SK-N-SH treated with all-trans-retinoic acid at 6 μM for 48 hours (cell line): Measurements from ENCODE around the gene CACNA1G.

ENCODE experiments used
- ARNTL ChIP-seq: fragments of 450-650 bp; formaldehyde crosslinking; IDR thresholded peaks from 2 replicates; pipeline ENCODE4 v1.5.0; 2020; ENCODE audit warnings: low read depth, mild to moderate bottlenecking, moderate library complexity, borderline replicate concordance
- GLIS3 ChIP-seq: fragments of 250-450 bp; sonication (Bioruptor Pico); IDR thresholded peaks from 2 replicates; pipeline ENCODE4 v1.5.0; 2020; ENCODE audit warnings: mild to moderate bottlenecking, moderate library complexity
- POU6F1 ChIP-seq: fragments of 250-450 bp; sonication (Bioruptor Pico); IDR thresholded peaks from 2 replicates; pipeline ENCODE4 v1.8.0; 2021; ENCODE audit warnings: low read depth, mild to moderate bottlenecking, moderate library complexity, borderline replicate concordance
- PPARA ChIP-seq: fragments of 250-450 bp; sonication (Bioruptor Pico); IDR thresholded peaks from 2 replicates; pipeline ENCODE4 v1.5.0; 2020; ENCODE audit warnings: mild to moderate bottlenecking, borderline replicate concordance
- TCF4 ChIP-seq: fragments of 250-450 bp; sonication (Bioruptor Pico); IDR thresholded peaks from 2 replicates; pipeline ENCODE4 v1.8.0; 2021; ENCODE audit warnings: mild to moderate bottlenecking, moderate library complexity, borderline replicate concordance
- TF ChIP-seq, protein P1 (sequence below): fragments of 250-450 bp; sonication (Bioruptor Pico); IDR thresholded peaks from 2 replicates; pipeline ENCODE4 v1.5.1; 2021; ENCODE audit warnings: mild to moderate bottlenecking, moderate library complexity

DNA sequence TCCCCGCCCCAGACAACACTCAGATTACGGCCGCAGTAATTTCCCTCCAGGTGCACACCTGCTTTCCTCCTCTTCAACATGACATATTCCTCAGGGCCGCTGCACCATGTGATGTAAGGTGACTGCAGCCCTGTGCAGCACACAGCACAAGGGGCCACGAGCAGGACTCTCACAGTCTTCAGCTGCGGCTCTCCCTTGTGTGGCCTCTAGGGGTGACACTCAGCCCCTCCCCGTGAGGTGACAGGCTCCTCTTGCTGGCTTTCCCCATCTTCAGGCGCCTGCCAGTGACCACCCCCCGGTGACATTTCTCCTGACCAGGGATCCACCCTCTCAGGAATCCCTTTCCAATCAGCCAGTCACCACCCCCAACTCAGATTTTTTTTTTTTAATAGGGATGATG is 42.8 kb downstream of the CACNA1G start:
- no peak for TF ChIP-seq TCF4 (CRISPR knock-in tag)
- TF ChIP-seq ARNTL (CRISPR knock-in tag): no peak
- TF ChIP-seq GLIS3 (CRISPR knock-in tag): no peak
- TF ChIP-seq POU6F1 (CRISPR knock-in tag): no peak
- TF ChIP-seq PPARA (CRISPR knock-in tag): no peak
- TF ChIP-seq, protein P1, sequence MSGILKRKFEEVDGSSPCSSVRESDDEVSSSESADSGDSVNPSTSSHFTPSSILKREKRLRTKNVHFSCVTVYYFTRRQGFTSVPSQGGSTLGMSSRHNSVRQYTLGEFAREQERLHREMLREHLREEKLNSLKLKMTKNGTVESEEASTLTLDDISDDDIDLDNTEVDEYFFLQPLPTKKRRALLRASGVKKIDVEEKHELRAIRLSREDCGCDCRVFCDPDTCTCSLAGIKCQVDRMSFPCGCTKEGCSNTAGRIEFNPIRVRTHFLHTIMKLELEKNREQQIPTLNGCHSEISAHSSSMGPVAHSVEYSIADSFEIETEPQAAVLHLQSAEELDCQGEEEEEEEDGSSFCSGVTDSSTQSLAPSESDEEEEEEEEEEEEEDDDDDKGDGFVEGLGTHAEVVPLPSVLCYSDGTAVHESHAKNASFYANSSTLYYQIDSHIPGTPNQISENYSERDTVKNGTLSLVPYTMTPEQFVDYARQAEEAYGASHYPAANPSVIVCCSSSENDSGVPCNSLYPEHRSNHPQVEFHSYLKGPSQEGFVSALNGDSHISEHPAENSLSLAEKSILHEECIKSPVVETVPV (CRISPR knock-in tag): no peak
